GM18907 (cell line): ENCODE measurements around the gene OR4C16.

ENCODE experiments used
- ATAC-seq: cut with Tn5 transposase; IDR thresholded peaks from one replicate; pipeline ENCODE4 v1.9.1; 2021; ENCODE audit warnings: mild to moderate bottlenecking, moderate library complexity; ENCODE audit not compliant: unreplicated experiment

OR4C16 gene, protein sequence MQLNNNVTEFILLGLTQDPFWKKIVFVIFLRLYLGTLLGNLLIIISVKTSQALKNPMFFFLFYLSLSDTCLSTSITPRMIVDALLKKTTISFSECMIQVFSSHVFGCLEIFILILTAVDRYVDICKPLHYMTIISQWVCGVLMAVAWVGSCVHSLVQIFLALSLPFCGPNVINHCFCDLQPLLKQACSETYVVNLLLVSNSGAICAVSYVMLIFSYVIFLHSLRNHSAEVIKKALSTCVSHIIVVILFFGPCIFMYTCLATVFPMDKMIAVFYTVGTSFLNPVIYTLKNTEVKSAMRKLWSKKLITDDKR

DNA sequence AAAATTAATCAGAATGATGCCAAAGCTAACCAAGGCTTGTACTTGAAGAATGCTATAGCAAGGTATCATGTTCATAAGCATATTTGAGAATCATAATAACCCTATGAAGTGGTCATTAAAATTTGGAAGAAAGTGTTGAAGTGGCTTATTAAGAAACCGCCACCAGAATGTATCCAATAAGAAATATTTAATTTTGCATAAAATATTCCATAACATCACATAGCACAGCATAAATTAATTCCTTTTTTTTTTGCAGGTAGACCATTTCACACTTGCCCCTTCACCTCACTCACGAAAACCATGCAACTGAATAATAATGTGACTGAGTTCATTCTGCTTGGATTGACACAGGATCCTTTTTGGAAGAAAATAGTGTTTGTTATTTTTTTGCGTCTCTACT lies at the start of gene OR4C16:
TSS of gene OR4C16 (plus strand) at position 301 of the 400 bp plus-strand sequence. CDS start at position 301, 0 bp downstream.
- ATAC-seq, result no peak

DNA sequence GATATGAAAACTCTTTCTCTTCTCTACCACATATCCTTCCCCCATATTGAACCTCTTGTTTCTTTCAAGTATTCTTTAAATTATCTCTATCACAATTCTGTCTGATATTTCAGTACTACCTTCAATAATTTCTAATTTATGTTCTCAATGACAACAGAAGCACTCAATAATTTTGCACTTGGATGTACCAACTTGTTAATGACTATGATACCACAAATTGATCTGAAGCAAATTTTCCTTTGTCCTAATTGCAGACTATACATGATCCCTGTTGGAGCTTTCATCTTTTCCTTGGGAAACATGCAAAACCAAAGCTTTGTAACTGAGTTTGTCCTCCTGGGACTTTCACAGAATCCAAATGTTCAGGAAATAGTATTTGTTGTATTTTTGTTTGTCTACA lies 17.8 kb upstream of the OR4C16 start, which contains the start of gene OR4C15:
TSS of gene OR4C15 (plus strand) at position 301 of the 400 bp plus-strand sequence. CDS start at position 301, 0 bp downstream.
- no peak for ATAC-seq

DNA sequence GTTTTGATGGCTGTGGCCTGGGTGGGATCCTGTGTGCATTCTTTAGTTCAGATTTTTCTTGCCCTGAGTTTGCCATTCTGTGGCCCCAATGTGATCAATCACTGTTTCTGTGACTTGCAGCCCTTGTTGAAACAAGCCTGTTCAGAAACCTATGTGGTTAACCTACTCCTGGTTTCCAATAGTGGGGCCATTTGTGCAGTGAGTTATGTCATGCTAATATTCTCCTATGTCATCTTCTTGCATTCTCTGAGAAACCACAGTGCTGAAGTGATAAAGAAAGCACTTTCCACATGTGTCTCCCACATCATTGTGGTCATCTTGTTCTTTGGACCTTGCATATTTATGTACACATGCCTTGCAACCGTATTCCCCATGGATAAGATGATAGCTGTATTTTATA lies 620 bp downstream of the OR4C16 start:
- ATAC-seq, result no peak

DNA sequence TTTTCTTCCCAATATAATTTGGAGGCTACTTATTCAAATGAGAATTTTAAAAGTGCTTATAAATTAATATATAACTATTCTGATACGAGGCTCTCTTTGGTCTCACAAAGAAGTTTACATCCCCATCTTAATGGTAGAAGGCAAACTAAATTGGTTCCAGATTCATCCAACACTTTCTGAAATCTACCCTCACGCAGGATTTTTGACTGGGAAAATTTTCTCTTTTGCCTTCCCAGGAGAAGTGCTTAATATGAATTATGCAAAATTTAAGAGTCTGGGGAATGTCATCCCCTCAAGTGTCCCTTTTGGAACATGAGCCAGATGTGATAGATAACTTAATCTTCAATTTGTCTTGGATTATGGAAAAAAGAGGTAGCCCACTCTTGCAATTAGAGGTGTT lies 35.6 kb downstream of the OR4C16 start, which contains the start of gene OR4C11:
TSS of gene OR4C11 (minus strand) at position 101 of the 400 bp plus-strand sequence. CDS start 3,272 bp downstream, outside the sequence.
- ATAC-seq, result no peak
